Dedifferentiated amniotic fluid mesenchymal stem cell (primary cell): ENCODE data around the gene ZNF451.
A peak's percentile ranks its signal among the peaks of the same experiment; 100 is the strongest.
"Not testable (repeated sequence)": the region's sequence is repeated elsewhere in the genome, so short reads cannot be mapped to it uniquely, and the experiment has no call there.

Experiments used
- DNase-seq: peaks from one replicate; pipeline ENCODE4 v3.0.0-alpha.2; 2016; ENCODE audit errors: extremely low spot score

The ZNF451 gene, protein sequence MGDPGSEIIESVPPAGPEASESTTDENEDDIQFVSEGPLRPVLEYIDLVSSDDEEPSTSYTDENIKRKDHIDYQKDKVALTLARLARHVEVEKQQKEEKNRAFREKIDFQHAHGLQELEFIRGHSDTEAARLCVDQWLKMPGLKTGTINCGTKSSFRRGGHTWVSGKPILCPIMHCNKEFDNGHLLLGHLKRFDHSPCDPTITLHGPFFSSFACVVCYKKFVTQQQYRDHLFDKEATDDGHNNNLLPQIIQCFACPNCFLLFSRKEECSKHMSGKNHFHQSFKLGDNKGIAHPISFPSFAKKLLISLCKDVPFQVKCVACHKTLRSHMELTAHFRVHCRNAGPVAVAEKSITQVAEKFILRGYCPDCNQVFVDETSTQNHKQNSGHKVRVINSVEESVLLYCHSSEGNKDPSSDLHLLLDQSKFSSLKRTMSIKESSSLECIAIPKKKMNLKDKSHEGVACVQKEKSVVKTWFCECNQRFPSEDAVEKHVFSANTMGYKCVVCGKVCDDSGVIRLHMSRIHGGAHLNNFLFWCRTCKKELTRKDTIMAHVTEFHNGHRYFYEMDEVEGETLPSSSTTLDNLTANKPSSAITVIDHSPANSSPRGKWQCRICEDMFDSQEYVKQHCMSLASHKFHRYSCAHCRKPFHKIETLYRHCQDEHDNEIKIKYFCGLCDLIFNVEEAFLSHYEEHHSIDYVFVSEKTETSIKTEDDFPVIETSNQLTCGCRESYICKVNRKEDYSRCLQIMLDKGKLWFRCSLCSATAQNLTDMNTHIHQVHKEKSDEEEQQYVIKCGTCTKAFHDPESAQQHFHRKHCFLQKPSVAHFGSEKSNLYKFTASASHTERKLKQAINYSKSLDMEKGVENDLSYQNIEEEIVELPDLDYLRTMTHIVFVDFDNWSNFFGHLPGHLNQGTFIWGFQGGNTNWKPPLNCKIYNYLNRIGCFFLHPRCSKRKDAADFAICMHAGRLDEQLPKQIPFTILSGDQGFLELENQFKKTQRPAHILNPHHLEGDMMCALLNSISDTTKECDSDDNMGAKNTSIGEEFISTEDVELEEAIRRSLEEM

DNA sequence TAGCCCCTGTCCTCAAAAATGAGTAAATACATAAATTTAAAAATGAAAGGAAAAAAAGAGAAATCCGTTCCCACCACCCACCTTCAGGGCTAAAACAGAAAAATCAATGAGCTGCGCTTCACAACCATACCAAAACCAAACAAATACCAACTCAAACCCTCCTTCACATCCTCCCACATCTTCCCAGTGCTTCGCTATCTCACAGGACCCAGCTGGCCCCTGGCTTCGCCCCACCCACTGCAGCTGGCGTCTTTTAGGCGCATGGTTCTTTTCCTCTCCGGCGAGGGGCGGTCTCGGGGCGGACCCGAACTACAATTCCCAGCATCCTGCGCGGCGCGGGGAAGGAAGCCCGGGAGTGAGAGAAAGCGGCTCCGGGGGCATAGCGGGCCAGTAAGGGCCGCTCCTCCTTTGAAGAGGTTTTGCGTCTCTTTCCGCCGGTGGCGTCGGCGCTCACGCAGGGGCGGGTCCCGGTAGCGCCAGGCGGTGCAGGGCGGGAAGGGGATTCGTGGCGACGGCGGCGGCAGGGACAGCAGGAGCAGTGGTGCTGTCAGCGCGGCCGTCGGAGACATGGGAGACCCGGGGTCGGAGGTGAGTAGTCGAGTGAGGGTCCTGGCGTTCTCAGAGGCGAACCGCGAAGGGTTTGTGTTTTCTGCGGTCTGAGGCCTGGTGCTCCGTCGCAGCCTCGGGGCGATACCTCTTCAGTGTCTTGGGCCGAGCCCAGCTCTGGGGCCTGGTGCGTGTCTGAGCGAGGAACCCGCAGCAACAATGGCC lies at the start of gene ZNF451:
TSS of gene ZNF451 (plus strand) at position 502 of the 771 bp plus-strand sequence. CDS start at position 568, 66 bp downstream.
- peak; percentile 95 for DNase-seq

DNA sequence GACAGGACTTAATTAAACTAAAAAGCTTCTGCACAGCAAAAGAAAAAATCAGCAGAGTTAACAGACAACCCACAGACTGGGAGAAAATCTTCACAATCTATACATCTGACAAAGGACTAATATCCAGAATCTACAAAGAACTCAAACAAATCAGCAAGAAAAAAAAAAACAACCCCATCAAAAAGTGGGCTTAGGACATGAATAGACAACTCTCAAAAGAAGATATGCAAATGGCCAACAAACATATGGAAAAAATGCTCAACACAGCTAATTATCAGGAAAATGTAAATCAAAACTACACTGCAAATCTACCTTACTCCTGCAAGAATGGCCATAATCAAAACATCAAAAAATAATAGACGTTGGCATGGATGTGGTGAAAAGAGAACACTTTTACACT lies 45.9 kb upstream of the ZNF451 start:
- DNase-seq, result not testable (repeated sequence)

DNA sequence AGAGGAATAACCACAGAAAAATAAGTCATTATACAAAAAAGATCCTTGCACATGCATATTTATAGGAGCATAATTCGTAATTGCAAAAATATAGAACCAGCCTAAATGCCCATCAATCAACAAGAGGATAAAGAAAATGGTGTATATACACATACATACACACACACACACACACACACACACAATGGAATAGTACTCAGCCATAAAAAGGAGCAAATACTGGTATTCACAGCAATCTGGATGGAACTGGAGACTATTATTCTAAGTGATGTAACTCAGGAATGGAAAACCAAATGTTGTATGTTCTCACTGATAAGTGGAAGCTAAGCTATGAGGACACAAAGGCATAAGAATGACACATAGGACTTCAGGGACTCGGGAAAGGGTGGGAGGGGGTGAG lies 45.4 kb upstream of the ZNF451 start:
- no peak for DNase-seq

DNA sequence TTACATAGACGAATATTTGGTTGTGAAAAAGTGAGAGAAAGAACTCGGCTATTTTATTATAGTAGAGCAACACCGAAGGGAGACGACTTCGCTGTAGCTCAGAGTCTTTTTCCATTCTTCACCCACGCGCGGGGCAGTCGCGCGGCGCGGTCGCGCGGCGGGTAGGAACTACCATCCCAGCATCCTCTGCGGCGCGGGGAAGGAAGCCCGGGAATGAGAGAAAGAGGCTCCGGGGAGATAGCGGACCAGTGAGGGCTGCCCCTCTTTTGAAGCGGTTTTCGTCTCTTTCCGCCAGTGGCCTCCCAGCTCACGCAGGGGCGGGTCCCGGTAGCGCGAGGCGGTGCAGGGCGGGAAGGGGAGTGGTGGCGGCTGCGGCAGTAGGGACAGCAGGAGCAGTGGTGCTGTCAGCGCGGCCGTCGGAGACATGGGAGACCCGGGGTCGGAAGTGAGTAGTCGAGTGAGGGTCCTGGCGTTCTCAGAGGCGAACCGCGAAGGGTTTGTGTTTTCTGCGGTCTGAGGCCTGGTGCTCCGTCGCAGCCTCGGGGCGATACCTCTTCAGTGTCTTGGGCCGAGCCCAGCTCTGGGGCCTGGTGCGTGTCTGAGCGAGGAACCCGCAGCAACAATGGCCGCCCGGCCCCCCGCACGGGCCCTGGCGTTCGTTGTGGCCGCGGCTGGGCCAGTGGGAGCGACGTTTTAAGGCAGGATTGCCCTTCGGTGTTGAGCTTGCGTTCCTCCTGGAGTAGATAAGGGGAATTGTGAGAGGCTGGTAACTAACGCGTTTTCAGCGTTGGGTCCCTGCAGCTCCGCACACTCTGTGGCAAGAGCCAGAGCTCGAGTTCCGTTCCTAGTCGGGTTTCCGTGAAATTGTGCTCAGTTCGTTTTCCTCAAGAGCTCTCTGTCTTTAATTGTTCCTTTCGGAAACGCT lies 43.4 kb upstream of the ZNF451 start, which contains the start of gene KIAA1586:
TSS of gene KIAA1586 (plus strand) at position 362 of the 925 bp plus-strand sequence. CDS start at position 425, 63 bp downstream.
- DNase-seq, result peak; percentile 89

DNA sequence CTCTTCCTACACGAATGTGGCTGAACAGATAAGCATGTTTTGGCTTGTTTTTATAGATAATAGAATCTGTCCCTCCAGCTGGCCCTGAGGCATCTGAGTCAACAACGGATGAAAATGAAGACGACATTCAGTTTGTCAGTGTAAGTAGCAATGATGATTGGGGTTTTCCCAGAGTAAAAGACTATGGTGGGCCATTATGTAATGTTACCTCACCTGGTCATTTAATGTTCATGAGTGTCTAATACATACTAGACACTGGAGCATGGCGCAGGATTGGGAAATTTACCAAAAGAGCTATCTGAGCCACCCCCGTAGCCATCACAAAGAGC lies 42.8 kb upstream of the ZNF451 start:
- DNase-seq, result not testable (repeated sequence)

DNA sequence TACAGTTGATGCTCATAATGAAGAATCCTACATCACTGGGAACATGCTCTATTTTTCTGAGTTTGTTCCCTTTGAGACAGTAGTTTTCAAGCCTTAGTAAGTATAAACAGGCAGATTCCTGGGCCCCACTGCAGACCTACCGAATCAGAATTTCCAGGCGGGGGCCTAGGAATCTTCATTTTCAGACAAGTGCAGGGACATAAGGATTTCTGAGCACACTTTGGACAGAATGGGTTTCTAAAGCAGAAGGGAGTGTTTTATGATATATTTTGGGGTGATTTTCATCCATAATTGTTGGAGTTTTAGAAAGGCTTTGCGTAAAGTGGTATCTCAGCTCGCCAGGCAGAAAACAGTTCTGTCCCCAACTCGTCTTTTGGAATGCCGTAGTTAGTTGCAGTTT lies 42.1 kb upstream of the ZNF451 start:
- DNase-seq, result not testable (repeated sequence)

GRCh38 chr6:57048577-57048976 lies 41.4 kb upstream of the ZNF451 start:
- no peak for DNase-seq

DNA sequence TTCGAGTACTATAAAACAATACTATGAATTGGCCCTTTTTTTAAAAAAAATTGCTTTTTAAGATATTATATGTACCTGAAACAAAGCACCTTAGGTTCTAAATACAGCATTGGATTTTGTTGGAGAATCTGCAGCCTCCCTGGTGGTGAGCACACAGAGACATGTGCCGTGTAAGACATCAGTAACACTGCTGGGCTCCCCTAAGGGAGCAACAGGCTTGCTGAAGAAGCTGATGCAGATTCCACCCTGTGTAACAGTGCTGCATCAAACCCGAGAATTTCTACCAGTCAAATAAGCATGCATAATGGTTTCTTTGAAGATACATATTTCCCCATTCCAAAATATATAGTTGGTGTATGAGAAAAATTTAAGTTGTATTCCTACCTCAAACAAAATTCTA lies 26.1 kb upstream of the ZNF451 start:
- DNase-seq, result no peak

DNA sequence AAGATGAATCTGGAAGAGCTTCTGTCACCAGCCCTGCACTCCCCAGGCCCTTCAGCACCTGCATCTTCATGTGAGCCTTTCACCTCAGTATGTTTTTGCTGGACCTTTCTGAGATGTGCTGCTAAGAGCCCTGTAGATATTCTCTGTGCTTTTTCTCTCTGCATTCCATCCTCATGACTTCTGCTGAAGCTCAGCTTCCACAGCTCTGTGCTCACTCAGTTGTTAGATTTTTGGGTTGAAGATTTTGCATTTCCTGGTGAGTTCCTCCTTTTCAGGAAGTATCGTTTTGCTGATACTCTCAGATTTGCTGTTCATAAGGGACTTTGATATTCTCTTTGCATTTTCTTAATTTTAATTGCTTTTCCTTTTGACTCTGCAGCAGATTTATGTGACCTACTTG lies 25.2 kb upstream of the ZNF451 start:
- DNase-seq, result peak; percentile 36

- DNase-seq, result peak; percentile 33
Observed at GRCh38 chr6:57068061-57068460, 21.9 kb upstream of the ZNF451 start.

DNA sequence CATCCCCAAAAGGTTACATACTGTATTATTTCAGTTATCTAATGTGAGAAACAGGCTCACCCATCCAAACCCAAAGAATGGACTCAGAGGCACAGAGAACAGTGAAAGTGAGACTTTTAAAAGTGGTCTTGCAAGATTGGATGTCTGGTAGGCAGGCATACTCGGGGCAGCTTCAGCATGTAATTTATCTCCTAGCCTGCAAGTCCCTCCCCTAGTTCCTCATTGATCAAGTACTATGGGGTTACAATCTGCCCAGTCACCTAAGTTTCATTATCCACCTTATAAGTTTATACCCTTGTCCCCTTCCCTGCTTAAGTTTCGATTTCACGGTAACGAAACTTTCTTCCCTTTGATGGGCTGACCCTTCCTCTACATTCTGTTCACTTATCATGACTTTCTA lies 20.8 kb upstream of the ZNF451 start:
- DNase-seq, result no peak

DNA sequence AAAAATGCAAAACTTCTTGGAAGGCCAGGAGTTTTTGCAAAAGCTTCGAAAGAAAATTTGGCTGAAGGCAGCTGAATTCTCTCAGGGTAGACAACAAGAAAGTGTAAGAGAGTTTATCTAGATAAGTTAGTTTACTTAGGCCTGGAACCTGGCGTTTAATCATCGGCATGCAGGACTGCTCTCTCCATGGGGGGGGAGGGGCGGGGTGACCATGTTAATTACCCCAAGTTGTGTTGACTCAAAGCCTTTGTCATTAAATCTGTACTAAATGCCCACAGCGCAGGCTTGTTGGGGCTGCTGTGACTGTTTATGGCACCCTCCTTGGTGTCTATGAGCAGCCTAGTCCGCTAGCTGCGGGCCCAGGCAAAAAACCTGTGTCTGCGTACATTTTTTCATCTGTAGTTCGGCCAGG lies 20.1 kb upstream of the ZNF451 start:
- DNase-seq, result no peak

DNA sequence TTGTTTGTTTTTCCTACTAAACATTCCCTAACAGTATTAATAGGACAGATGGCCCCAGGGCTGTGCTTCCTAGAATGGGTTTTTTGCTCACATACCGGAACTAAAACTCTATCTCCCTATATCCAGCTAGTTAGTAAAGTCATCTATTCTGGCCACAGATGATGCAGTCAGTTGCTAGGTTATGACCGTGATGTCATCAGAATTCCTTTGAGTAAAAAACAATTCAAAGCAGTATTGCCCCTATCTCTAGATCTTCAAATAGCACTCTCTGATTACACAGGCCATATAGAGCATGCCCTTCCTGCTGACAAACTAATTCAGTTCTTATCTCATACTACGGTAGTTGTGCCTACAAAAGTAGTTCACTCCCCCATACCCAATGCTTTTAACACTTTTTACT lies 17.9 kb upstream of the ZNF451 start:
- DNase-seq, result no peak

DNA sequence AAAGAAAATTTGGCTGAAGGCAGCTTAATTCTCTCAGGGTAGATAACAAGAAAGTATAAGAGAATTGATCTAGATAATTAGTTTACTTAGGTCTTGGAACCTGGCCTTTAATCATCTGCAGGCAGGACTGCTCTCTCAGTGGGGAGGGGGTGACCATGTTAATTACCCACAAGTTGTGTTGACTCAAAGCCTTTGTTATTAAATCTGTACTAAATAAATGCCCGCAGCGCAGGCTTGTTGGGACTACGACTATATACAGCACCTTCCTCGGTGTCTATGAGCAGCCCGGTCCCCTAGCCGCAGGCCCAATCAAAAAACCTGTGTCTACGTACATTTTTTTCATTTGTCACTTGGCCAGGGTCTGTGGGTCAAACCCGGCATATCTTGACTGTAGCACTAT lies 15.6 kb upstream of the ZNF451 start:
- DNase-seq, result no peak

- no peak for DNase-seq
Observed at GRCh38 chr6:57075092-57075491, 14.9 kb upstream of the ZNF451 start.

DNA sequence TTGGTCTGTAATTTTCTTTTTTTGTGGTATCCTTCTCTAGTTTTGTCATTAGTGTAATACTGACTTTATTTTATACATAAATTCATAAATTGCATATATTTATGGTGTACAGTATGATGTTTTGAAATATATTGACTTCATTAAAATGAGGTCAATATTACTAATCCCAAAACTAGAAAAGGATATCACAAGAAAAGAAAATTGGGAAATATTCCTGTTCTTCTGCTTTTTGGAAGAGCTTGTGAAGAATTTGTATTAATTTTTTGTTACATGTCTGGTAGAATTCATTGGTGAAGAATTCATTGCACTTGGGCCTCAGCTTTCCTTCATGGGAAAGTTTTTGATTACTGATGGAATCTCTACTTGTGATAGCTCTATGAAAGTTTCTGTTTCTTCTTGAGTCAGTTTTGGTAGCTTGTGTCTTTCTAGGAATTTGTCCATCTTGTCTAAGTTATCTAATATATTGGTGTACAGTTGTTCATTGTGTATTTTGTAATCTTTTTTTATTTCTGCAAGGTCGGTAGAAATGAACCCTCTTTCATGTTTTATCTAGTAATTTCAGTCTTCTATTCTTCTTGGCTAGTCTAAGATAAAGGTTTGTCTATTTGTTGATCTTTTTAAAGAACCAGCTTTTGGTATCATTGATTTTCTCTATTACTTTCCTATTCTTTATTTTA lies 11.3 kb upstream of the ZNF451 start:
- DNase-seq, result no peak

- DNase-seq, result no peak
Observed at GRCh38 chr6:57085471-57085870, 4.5 kb upstream of the ZNF451 start.

GRCh38 chr6:57086843-57087242 lies 3.1 kb upstream of the ZNF451 start:
- DNase-seq, result no peak

DNA sequence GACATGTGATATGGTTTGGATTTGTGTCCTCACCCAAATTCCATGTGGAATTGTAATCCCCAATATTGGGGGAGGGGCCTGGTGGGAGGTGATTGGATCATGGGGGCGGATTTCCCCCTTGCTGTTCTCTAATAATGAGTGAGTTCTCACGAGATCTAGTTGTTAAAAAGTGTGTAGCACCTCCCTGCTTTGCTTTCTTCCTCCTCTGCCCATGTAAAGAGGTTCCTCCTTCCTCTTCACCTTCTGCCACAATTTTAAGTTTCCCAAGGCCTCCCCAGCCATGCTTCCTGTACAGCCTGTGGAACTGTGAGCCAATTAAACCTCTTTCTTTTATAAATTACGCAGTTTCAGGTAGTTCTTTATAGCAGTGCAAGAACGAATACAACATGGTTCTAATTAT lies 2.1 kb upstream of the ZNF451 start:
- no peak for DNase-seq

DNA sequence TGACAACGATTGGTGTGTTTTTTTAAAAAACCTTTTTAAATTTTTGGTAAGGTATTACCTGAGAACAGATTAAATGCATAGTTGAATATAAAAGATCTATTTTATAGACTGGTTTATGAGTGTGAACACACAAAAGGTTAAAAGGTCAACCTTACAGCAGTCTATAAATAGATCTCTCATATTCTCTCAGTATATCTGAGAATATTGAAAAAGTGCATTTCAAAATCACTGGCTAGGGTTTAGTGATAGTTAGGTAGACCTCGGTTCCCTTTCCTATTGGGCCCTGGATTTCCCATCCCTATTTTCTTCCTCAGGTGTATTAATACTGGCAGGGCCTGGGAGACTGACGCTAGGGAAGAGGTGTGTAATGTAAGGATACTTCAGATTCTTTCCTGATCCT lies 723 bp upstream of the ZNF451 start:
- DNase-seq, result no peak
